Rectal smooth muscle tissue (tissue), 1 donor: ENCODE data around the gene ANKRD10.

Experiments
- H3K27ac ChIP-seq: one replicate; pipeline ENCODE4 v1.7.0; 2013; ENCODE audit warnings: low read depth, low read length, inconsistent platforms
- H3K27me3 ChIP-seq: one replicate; pipeline ENCODE4 v1.7.0; 2013; ENCODE audit warnings: low read length; ENCODE audit not compliant: control insufficient read depth, insufficient read depth
- H3K36me3 ChIP-seq: one replicate; pipeline ENCODE4 v1.7.0; 2013; ENCODE audit warnings: low read length; ENCODE audit not compliant: control insufficient read depth, insufficient read depth
- H3K4me1 ChIP-seq: one replicate; pipeline ENCODE4 v1.7.0; 2013; ENCODE audit warnings: low read length; ENCODE audit not compliant: control insufficient read depth, insufficient read depth
- H3K4me3 ChIP-seq: one replicate; pipeline ENCODE4 v1.7.0; 2013; ENCODE audit warnings: low read length
- H3K9ac ChIP-seq: one replicate; pipeline ENCODE4 v1.7.0; 2013; ENCODE audit warnings: low read length

Gene ANKRD10

GRCh38 chr13:110904748-110905147 lies 10.1 kb downstream of the ANKRD10 start:
- Histone ChIP-seq H3K36me3 (peaks cover 2% of the 10 kb centered on the region), H3K27ac (no peak overlapping the region)

GRCh38 chr13:110902370-110902769 lies 12.5 kb downstream of the ANKRD10 start:
- Histone ChIP-seq H3K4me1 (peaks cover 3% of the 10 kb centered on the region), H3K4me3 (no peak overlapping the region), H3K36me3 (peaks cover 2% of the 10 kb centered on the region), H3K27ac (no peak overlapping the region), H3K9ac (no peak overlapping the region), H3K27me3 (no peaks in the 10 kb centered on the region)

More at GRCh38 chr13:110904748-110905147, 10.1 kb downstream of the ANKRD10 start:
- Histone ChIP-seq H3K9ac (no peak overlapping the region), H3K27me3 (no peaks in the 10 kb centered on the region), H3K4me3 (no peak overlapping the region), H3K4me1 (peaks cover 13% of the 10 kb centered on the region)

- Histone ChIP-seq H3K27ac (no peak overlapping the region), H3K9ac (no peak overlapping the region), H3K4me1 (no peaks in the 10 kb centered on the region), H3K36me3 (no peaks in the 10 kb centered on the region), H3K4me3 (no peak overlapping the region), H3K27me3 (no peaks in the 10 kb centered on the region)
Observed at GRCh38 chr13:110897521-110897920, 17.3 kb downstream of the ANKRD10 start.

GRCh38 chr13:110897014-110897413 lies 17.9 kb downstream of the ANKRD10 start:
- Histone ChIP-seq H3K36me3 (no peaks in the 10 kb centered on the region), H3K27me3 (no peaks in the 10 kb centered on the region), H3K4me1 (no peaks in the 10 kb centered on the region), H3K4me3 (no peak overlapping the region), H3K9ac (no peak overlapping the region), H3K27ac (no peak overlapping the region)

- H3K27ac ChIP-seq = no peak overlapping the region
- H3K4me3 ChIP-seq = no peak overlapping the region
- no peaks in the 10 kb centered on the region for H3K36me3 ChIP-seq
- no peaks in the 10 kb centered on the region for H3K27me3 ChIP-seq
- H3K9ac ChIP-seq = no peak overlapping the region
- no peaks in the 10 kb centered on the region for H3K4me1 ChIP-seq
Observed at GRCh38 chr13:110894086-110894485, 20.8 kb downstream of the ANKRD10 start.

GRCh38 chr13:110893571-110893970 lies 21.3 kb downstream of the ANKRD10 start:
- no peaks in the 10 kb centered on the region for H3K36me3 ChIP-seq

GRCh38 chr13:110890279-110891165 lies 24.3 kb downstream of the ANKRD10 start:
- no peaks in the 10 kb centered on the region for H3K4me1 ChIP-seq
- no peak overlapping the region for H3K4me3 ChIP-seq
- H3K27ac ChIP-seq = no peak overlapping the region
- H3K9ac ChIP-seq = no peak overlapping the region
- H3K27me3 ChIP-seq = no peaks in the 10 kb centered on the region
- no peaks in the 10 kb centered on the region for H3K36me3 ChIP-seq

More at GRCh38 chr13:110893571-110893970, 21.3 kb downstream of the ANKRD10 start:
- H3K9ac ChIP-seq = no peak overlapping the region
- no peaks in the 10 kb centered on the region for H3K27me3 ChIP-seq
- no peak overlapping the region for H3K27ac ChIP-seq
- H3K4me1 ChIP-seq = no peaks in the 10 kb centered on the region
- no peak overlapping the region for H3K4me3 ChIP-seq

GRCh38 chr13:110888390-110888789 lies 26.5 kb downstream of the ANKRD10 start:
- Histone ChIP-seq H3K36me3 (no peaks in the 10 kb centered on the region), H3K27ac (no peak overlapping the region), H3K4me1 (no peaks in the 10 kb centered on the region), H3K27me3 (no peaks in the 10 kb centered on the region), H3K4me3 (no peak overlapping the region), H3K9ac (no peak overlapping the region)

GRCh38 chr13:110887597-110888333 lies 27.1 kb downstream of the ANKRD10 start:
- no peaks in the 10 kb centered on the region for H3K36me3 ChIP-seq
- H3K27ac ChIP-seq = no peak overlapping the region
- H3K27me3 ChIP-seq = no peaks in the 10 kb centered on the region
- no peak overlapping the region for H3K4me3 ChIP-seq
- H3K4me1 ChIP-seq = no peaks in the 10 kb centered on the region
- no peak overlapping the region for H3K9ac ChIP-seq

- no peak overlapping the region for H3K4me3 ChIP-seq
- H3K9ac ChIP-seq = no peak overlapping the region
- no peaks in the 10 kb centered on the region for H3K27me3 ChIP-seq
- H3K27ac ChIP-seq = no peak overlapping the region
- H3K4me1 ChIP-seq = no peaks in the 10 kb centered on the region
- H3K36me3 ChIP-seq = no peaks in the 10 kb centered on the region
Observed at GRCh38 chr13:110886870-110887596, 27.8 kb downstream of the ANKRD10 start.

- H3K27me3 ChIP-seq = no peaks in the 10 kb centered on the region
- no peak overlapping the region for H3K27ac ChIP-seq
- no peak overlapping the region for H3K9ac ChIP-seq
- no peak overlapping the region for H3K4me3 ChIP-seq
- H3K36me3 ChIP-seq = no peaks in the 10 kb centered on the region
- H3K4me1 ChIP-seq = no peaks in the 10 kb centered on the region
Observed at GRCh38 chr13:110885966-110886869, 28.7 kb downstream of the ANKRD10 start.
